OCI-LY7 (cell line): ENCODE measurements around the gene LRRC8D.

Experiments used
- EZH2phosphoT487 ChIP-seq: fragments of 200-600 bp; sonication (generic); IDR thresholded peaks from 2 replicates; pipeline ENCODE4 v1.6.1; 2018; ENCODE audit warnings: low read depth, borderline replicate concordance, mild to moderate bottlenecking, mixed run types, antibody characterized with exemption, low read length, moderate library complexity, mixed read lengths
- TF ChIP-seq, protein P1 (sequence below): fragments of 200-600 bp; sonication (generic); conservative IDR thresholded peaks from 2 replicates; pipeline ENCODE4 v1.5.1; 2014; ENCODE audit warnings: mild to moderate bottlenecking, antibody characterized with exemption, low read length, moderate library complexity, mixed read lengths

- TF ChIP-seq, protein P1, sequence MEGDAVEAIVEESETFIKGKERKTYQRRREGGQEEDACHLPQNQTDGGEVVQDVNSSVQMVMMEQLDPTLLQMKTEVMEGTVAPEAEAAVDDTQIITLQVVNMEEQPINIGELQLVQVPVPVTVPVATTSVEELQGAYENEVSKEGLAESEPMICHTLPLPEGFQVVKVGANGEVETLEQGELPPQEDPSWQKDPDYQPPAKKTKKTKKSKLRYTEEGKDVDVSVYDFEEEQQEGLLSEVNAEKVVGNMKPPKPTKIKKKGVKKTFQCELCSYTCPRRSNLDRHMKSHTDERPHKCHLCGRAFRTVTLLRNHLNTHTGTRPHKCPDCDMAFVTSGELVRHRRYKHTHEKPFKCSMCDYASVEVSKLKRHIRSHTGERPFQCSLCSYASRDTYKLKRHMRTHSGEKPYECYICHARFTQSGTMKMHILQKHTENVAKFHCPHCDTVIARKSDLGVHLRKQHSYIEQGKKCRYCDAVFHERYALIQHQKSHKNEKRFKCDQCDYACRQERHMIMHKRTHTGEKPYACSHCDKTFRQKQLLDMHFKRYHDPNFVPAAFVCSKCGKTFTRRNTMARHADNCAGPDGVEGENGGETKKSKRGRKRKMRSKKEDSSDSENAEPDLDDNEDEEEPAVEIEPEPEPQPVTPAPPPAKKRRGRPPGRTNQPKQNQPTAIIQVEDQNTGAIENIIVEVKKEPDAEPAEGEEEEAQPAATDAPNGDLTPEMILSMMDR = no peak
- TF ChIP-seq EZH2phosphoT487 = no peak
Observed at GRCh38 chr1:89896105-89896942, 75.5 kb downstream of the LRRC8D start.
